GM21390 (cell line): ENCODE data around the gene CBLIF.
"Not testable (repeated sequence)": the region's sequence is repeated elsewhere in the genome, so short reads cannot be mapped to it uniquely, and the experiment has no call there.

Experiments
- ATAC-seq: cut with Tn5 transposase; IDR thresholded peaks from one replicate; pipeline ENCODE4 v1.9.1; 2021; ENCODE audit not compliant: unreplicated experiment

The CBLIF gene

GRCh38 chr11:59845399-59845798, at the start of gene CBLIF:
CBLIF (minus strand) TSS chr11:59845499; CDS start chr11:59845453, 46 bp downstream.
- no peak for ATAC-seq

- ATAC-seq: no peak
Observed at GRCh38 chr11:59894616-59895015, 49.3 kb upstream of the CBLIF start.

GRCh38 chr11:59891781-59892181, 46.5 kb upstream of the CBLIF start:
- ATAC-seq: no peak

GRCh38 chr11:59887156-59887555, 41.9 kb upstream of the CBLIF start:
- not testable (repeated sequence) for ATAC-seq

GRCh38 chr11:59883597-59883996, 38.3 kb upstream of the CBLIF start:
- ATAC-seq: no peak

- no peak for ATAC-seq
Observed at GRCh38 chr11:59879567-59879966, 34.3 kb upstream of the CBLIF start.

GRCh38 chr11:59878575-59878974, 33.3 kb upstream of the CBLIF start, which contains the start of gene OOSP3:
OOSP3 (plus strand) TSS chr11:59878782; CDS start chr11:59878809, 27 bp downstream.
- ATAC-seq: no peak

GRCh38 chr11:59877784-59878183, 32.5 kb upstream of the CBLIF start:
- no peak for ATAC-seq

GRCh38 chr11:59877325-59877724, 32.0 kb upstream of the CBLIF start:
- ATAC-seq: no peak

- ATAC-seq: no peak
Observed at GRCh38 chr11:59875856-59876519, 30.7 kb upstream of the CBLIF start.

GRCh38 chr11:59872076-59872475, 26.8 kb upstream of the CBLIF start:
- no peak for ATAC-seq

GRCh38 chr11:59867946-59868345, 22.6 kb upstream of the CBLIF start:
- no peak for ATAC-seq

- no peak for ATAC-seq
Observed at GRCh38 chr11:59866836-59867235, 21.5 kb upstream of the CBLIF start.

- no peak for ATAC-seq
Observed at GRCh38 chr11:59866397-59866796, 21.1 kb upstream of the CBLIF start, which contains the start of gene TCN1. TCN1 (minus strand) TSS chr11:59866487; CDS start chr11:59866470, 17 bp downstream.

- no peak for ATAC-seq
Observed at GRCh38 chr11:59865031-59865430, 19.7 kb upstream of the CBLIF start.

GRCh38 chr11:59862252-59862651, 17.0 kb upstream of the CBLIF start:
- ATAC-seq: no peak

- no peak for ATAC-seq
Observed at GRCh38 chr11:59859673-59860072, 14.4 kb upstream of the CBLIF start.

- no peak for ATAC-seq
Observed at GRCh38 chr11:59857439-59858434, 12.4 kb upstream of the CBLIF start.

- ATAC-seq: no peak
Observed at GRCh38 chr11:59854871-59855270, 9.6 kb upstream of the CBLIF start.

- not testable (repeated sequence) for ATAC-seq
Observed at GRCh38 chr11:59851416-59851815, 6.1 kb upstream of the CBLIF start.

GRCh38 chr11:59849551-59849950, 4.3 kb upstream of the CBLIF start:
- ATAC-seq: not testable (repeated sequence)

GRCh38 chr11:59849129-59849528, 3.8 kb upstream of the CBLIF start:
- no peak for ATAC-seq
